NCI-H510A treated with DMSO at 0.1 percent for 48 hours (cell line): ENCODE results near the gene WDR75.

ENCODE experiments used
- DNase-seq: peaks from one replicate; lab custom pipeline; 2025; lab: John Stamatoyannopoulos, UW

The WDR75 gene

DNA sequence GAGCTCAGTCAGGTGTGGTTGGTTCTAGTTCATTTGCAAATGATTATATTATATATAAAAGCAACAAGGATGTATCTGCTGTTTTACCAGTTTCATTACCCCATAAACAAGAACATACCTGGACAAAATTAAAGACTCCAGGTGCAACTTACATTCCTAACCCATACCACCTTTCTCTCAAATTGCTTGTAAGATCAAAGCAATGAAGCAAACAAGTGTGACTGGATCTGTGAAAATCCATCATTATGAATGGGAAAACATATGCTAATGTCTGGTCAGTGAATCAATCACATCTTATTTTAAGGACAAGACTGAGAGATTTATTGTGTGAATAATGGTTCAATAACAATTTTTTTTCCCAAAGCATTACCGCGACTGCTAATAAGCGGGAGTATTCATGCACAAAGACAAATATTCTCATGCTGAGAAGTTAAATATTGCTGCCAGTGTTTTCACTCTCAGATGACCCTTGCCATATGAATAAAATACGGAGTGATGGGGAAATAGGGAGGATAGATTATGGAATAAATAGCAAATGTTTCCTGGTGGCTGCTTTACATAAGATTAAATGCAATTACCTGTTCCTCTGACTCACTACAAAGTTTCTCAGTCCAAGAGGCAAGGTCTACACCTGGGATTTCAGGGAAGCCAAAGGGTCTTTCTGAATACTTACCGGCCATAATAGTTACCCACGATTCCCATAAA lies 59.3 kb downstream of the WDR75 start:
- no peak for DNase-seq

DNA sequence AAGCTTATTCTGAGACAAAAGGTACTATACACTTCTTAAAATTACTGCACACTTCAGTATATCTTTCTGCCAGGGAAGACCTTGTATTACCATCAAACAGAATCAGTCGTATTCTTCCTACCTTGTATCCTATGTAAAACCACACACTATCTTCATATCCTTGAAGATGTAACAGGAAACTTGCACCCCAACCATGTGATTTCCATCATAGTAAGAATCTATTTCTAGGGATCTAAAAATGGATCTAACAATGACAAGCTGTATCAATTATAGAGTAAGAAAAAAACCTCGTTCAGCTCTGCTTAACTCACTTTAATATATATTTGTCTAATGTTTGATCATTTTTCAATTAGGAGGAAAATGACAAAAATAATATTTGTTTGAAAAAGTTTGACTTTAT lies 60.2 kb downstream of the WDR75 start:
- no peak for DNase-seq

DNA sequence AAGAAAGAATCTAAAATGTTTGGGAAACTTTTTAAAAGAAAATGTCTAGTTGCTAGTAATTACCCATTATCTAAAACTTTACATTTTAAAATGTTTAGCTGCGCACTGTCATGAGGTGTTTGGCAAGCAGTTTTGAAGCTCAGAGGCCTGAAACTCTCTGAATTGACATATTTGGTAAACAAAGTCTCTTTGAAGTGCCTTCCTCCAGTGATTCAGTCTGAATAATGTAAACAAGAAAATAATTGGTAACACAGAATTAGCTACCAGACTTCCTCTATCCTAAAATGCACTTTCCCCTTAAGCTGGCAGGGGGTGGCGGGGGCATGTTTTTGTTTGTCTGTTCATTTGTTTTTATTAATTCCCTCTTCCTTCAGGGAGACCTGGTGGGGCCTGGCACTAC lies 61.4 kb downstream of the WDR75 start:
- no peak for DNase-seq

DNA sequence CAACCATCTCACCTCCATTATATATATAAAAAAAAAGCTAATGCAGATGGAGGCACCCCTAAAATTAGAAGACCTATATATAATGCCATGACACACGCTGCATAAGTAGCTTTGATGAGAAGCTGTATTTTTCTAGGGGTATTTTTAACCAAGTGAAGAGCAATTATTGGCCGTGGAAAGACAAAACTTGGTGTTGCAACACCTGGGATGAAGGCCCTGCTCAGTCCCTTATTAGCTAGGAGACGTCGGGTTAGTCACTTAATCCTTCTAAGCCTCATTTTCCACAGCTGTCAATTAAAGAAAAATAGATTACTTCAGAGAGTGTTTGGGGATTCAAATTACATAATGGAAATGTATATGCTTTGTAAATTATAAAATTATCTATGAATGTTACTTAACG lies 63.0 kb downstream of the WDR75 start:
- no peak for DNase-seq

DNA sequence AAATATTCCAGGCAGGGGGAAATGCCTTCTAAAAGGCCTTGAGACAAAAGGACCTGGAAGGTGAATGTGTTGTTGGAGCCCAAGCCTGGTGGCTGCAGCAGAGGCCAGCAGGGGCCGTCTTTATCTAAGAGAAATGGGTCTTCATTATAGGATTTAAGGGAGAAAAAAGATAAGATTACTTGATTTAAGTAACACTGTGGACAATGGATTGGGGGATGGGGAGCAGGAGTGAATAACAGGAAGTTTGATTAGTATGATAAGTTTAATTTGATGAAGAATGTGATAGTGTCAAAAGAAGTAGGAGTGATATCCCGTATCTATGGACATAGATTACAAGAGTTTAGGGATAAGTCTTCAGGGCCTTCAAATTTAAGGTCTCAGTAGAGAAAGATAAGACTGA lies 64.2 kb downstream of the WDR75 start:
- no peak for DNase-seq

DNA sequence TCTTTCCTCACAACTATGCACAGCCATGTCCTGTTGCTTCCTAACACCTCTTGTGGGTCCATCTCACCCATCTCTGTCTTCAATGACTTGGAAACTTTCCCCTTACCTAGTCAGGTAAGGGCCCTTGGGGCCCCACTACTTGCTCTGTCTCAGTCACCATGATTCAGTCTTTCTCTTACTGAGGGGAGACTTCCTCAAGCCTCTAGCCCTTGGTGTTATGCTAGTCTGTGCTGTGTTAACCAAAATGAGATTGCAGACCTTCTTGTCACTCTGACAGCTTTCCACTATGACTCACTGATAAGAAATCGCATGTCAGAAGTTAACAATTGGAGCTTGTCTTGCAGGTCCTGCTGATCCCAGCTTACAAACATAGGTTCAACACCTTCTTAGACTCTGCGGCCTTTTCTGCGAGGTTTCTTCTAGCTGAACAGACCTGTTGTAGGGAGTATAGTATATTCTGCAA lies 65.3 kb downstream of the WDR75 start:
- DNase-seq: no peak

DNA sequence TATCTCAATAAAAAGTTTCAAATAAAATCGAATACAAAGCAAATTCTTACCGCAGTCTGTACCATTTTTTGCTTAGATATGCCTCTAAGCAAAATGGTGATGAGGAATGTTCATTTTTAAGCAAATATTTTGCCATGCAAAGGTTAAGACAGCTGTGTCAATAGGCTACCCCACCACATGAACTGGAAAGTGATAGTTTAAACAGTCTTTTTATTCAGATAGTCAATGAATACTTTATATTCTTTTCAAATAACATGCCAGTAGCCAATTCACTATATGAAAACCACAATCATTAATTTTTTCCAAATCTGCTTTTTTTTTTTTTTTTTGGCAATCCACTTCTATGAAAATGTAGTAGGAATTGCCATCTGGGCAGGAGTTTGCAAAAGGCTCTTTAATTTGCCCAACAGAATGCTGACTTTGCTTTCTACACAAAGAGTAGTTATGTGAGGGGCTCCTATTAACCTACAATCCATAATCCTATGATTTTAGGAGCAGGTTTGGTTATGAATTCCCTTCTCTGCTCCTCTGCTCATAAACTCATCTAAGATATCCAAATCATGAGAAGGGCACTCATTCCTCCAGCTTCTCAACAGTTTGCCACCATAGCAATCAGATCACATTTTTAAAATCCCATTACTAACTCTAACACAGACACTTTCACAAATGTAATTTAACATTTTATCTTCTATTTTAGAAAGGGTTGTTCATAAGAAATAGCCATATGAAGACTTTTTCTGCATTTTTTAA lies 70.1 kb downstream of the WDR75 start:
- no peak for DNase-seq

DNA sequence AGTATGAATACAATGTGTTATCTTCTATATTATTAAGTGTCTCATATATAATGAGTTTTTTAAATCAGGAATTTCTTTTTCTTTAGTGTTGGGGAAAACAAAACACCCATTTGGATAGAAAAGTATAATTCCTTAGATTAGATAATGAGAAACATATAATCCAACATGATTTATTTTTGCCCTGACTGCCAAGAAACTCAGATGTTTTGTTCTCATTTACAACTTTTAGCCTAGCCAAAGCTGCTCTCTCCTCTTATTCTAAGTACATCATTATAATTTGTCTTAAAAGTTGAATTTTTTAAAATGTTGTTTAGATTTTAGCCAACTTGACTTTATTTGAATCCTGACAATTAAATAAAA lies 70.7 kb downstream of the WDR75 start:
- DNase-seq: no peak

DNA sequence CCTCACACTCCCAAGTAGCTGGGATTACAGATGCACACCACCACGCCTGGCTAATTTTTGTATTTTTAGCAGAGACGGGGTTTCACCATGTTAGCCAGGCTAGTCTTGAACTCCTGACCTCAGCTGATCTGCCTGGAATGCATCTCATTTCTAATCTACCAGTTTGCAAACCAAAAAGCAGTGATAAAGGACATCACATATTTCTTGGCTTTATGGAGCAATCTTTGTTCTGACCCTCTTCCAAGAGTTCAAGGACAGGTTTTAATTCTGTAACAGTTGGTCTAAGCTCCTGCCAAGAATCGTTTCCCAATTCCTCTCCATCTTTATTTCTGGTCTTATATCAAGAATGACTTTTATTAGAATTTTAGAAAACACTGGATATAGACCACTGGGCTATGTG lies 71.6 kb downstream of the WDR75 start:
- DNase-seq: no peak

DNA sequence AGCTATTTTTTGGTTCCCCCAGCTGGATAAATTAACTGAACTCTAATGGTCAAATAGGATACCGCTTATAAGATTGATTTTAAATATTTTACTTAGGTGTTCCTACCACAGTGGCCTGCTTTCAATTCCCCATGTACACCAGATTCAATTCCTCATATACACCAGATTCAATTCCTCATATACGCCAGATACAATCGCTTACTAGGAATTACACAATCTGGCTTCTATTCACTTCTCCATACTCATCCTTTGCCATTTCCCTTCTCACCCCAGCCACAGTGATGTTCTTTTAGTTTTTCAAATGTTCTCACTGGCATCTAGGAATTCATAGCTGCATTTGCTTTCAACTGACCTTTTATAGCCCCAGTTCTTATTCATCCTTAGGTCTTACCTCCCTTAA lies 72.8 kb downstream of the WDR75 start:
- DNase-seq: no peak

DNA sequence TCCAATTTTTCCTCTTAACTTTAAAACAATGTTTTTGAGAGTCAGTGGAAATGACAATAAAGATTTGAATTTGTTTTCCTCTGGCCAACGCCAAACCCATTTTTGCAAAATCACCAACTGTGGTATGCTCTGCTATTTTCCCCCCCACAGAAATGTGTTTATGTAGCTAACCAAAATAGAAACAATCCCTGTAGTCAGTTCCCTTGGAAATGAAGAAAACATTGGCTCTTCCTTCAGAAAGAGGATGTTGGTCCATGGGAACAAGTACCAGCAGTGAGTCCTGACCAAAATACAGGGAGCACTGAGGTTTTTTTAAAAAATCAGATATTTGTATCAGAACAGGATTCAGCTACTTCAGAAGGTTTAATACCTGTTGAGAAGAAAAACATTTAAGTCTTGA lies 74.0 kb downstream of the WDR75 start:
- DNase-seq: no peak

DNA sequence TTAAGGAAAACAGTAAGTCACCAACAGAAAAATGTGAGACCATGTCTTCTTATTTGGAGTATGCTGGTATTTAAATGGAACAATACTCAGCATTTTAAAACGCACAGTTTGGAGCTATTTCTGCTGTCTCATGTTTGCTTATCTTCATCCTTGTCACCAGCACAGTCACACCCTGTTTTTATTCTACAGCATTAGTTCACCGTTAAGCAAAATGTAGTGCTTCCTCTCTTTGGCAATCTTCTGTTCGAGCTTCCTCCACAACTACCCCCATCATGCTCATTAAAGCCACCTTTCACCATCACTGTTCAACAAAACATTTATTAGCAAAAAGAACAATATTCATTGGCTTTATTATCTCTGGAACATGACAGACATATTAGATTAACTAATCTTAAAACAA lies 75.3 kb downstream of the WDR75 start:
- no peak for DNase-seq

DNA sequence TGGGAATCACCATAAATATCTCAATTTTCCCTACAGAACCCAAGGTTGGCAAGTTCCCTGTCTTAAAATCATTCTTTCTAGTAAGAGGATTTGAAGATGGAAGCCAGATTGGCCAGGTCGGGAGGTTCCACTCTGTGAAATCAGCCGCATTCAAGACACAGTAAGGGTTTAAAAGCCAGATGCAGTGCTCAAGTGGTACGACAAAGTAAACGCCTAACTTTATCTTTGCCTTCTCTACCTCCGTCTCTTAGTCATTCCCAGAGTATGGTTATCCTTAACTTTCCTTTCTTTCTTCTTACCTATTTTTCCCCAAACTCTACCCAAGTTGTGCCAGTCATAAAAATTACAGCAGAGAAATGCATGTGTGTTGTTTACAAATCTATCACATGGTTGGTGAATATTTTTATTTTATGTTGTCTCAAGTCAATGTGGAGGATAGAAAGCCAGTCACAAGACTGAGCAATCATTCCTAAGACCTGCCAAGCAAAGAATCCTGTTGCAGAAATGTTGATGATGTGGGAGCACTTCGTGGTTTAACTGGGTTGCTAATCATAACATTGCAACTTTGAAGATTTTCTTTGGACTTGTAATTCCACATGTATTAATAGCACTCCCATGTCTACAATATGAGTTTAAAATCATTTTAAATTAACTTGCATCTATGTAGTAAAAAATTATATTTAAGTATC lies 76.7 kb downstream of the WDR75 start:
- DNase-seq: no peak

DNA sequence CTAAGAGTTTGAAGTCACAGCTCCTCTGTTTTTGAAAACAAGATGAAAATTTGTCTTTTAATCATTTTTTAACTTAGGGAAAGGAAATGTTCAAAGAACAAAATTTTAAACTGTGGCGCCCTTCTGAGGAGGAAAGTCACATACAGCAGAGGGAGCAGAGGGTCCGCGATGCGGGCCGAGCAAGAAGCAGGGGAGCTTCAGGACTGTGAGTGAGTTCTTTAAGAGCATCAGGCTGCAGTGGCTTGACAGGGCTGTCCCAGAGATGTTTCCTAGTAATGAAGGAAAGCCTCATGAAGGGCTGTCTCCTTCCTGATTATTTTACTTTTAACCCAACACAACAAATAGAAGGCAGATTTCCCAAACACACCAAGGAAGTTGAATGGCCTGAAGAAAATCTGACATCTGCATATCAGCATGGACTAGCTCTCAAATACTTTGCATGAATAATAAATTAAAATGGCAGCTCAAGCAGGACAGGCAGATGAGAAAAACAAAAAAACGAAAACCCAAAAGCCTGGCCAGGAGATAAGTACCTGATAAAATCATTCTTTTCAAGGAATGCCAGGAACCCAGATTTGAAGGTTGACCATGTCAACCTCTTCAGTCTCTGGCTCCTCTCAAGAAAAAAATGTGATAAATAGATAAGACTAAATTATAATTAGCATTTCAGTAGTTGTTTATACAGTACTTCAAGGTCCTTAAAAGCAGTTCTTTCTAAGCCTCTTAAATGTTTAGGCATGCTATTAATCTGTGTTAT lies 78.5 kb downstream of the WDR75 start:
- no peak for DNase-seq

DNA sequence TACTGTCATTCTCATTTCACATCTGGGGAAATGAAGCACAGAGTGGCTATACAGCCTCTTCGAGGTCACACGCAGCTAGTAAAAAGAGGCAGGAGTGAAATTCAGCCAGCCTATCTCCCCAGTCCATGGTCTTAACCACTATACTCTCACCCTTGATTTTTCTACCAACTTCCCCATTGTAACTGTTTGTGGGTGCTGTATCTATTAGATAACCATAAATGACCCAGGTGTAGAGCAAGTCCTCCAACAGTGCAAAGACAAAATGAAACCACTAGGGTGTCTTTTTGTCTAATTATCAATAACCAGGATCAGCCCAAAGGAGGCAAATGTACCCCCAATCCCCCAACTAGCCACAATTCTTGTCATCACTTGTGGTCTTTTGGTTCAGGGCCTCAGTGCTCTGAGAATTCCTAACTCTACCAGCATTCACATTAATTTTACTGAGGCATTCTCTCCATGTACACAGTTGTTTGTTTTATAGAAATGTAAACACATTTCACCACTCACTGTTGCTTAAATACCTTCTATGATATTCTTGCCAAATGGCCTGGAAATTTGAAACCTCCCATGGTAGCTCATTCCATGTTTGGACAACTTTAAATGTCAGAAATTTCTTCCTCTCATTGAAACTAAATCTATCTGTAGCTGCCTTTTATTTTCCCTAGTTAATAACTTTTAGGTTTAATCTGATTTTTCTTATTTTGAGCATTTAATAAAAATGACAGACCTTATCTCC lies 80.6 kb downstream of the WDR75 start:
- DNase-seq: no peak

DNA sequence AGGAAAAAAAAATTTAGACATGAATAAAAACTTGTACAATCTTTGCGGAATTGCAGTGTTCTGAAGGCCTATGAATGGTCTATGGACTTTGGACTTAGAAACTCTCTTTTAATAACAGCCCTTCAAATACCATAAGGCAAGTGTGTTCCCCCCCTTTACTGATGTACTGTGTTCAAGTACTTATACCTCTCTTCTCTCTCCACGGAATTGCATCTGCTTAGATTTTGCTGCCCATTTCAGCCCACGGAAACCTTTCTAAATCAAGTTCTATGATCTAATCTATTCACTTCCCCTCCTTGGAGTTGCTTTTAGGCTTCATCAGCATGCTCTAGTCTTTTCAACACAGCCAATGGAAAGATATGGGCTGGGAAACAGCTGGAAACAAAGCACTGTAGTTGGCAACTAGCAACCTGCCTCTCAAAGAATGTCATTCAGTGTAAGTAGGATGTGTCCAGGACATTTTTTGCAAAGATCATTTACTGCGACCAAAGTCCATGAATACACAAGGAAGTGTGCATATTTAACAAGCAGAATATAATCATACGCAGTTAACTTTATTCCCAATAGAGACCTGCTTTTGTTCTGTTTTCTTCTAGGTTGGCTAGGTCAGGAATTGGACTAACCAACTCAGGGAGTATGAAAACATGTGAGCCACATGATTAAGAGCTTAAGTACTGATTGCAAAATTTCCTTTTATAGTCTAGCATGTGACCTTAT lies 81.3 kb downstream of the WDR75 start:
- DNase-seq: no peak

DNA sequence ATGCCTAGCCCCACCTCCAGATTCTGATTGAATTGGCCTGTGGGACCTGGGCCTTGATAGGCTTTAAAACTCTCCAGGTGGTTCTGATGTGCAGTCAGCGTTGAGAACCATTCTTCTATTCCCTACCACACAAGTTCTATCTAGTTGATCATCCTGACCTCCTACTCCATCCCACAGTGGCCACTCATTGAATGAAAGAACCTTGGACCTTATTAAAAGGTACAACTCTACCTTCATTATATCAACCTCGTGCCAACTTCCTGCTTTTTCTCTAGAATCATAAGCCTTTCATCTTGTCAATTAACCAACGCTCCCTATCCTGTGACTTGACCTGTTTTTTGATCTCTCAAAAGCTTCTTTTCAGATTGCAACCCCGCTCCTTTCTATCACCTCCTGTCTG lies 83.5 kb downstream of the WDR75 start:
- no peak for DNase-seq
